ENCODE data around the gene SNAI3.

DNA sequence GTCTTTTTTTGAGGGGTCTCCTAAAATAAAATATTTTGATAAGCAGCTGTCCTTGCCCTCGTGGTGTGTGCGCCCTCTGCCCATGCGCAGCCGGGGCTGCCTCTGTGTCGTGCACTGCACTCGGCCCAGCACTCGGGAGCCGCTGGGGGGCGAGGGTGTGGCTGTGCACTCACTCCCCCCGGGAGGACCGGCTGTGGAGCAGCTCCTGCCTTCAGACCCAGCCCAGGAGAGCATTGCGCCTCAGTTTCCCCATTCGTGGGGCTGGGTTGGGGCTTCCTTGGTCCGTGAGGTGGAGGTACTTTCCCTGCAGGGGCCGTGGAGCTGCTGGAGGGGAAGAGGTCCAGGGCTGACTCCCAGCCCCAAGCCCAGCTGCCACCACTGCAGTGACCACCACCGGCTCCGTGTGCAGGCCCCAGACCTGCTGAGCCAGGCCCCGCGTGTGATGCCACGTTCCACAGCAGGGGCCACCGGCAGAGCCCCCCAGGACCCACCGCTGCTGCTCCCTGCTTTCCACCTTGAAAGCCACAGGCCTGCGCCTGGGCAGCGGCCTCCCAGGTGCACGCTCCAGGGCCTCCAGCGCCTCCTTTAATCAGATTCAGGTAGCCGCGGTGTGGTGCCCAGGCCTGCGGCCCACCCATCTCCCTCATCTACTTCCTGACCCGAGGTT is 54.3 kb downstream of the SNAI3 start:
- TF ChIP-seq, protein P1, sequence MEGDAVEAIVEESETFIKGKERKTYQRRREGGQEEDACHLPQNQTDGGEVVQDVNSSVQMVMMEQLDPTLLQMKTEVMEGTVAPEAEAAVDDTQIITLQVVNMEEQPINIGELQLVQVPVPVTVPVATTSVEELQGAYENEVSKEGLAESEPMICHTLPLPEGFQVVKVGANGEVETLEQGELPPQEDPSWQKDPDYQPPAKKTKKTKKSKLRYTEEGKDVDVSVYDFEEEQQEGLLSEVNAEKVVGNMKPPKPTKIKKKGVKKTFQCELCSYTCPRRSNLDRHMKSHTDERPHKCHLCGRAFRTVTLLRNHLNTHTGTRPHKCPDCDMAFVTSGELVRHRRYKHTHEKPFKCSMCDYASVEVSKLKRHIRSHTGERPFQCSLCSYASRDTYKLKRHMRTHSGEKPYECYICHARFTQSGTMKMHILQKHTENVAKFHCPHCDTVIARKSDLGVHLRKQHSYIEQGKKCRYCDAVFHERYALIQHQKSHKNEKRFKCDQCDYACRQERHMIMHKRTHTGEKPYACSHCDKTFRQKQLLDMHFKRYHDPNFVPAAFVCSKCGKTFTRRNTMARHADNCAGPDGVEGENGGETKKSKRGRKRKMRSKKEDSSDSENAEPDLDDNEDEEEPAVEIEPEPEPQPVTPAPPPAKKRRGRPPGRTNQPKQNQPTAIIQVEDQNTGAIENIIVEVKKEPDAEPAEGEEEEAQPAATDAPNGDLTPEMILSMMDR (IDR thresholded peaks at IDR 0.05), result no peak
- TF ChIP-seq ZFX (IDR thresholded peaks at IDR 0.05; ENCODE audit: borderline replicate concordance), result no peak

Data from 22Rv1 (cell line).